Heart right ventricle (tissue), 16 donors: ENCODE data around the gene CEP72. TPM values are rescaled to one million over a fixed set of nuclear protein-coding genes. Genes with fewer than 3 reads are reported as not detected.
"Not testable (repeated sequence)": the region's sequence is repeated elsewhere in the genome, so short reads cannot be mapped to it uniquely, and the experiment has no call there.

ENCODE experiments used
- ATAC-seq, 8 donors: fragments of 200-7000 bp; cut with Tn5 transposase; one replicate each; pipeline ENCODE4 v1.9.1; 2020; ENCODE audit warnings: mild to moderate bottlenecking in 8 of 8, moderate library complexity in 8 of 8, moderate number of reproducible peaks in 1 of 8
- DNase-seq, 2 donors: peaks; one replicate each; pipeline ENCODE4 v3.0.0-alpha.2; 2020
- H3K27ac ChIP-seq, 10 donors: fragments of 200-600 bp; sonication (generic) in 2 of 10; one replicate each; pipeline versions ENCODE4 v1.5.0 to v1.8.0; 2020 to 2022; ENCODE audit warnings: mild to moderate bottlenecking in 3 of 10
- H3K27me3 ChIP-seq, 7 donors: fragments of 200-600 bp; one replicate each; pipeline ENCODE4 v1.8.0; 2021 to 2022; ENCODE audit warnings: mild to moderate bottlenecking in 2 of 7
- H3K36me3 ChIP-seq, 9 donors: fragments of 200-600 bp; sonication (generic) in 1 of 9; one replicate each; pipeline versions ENCODE4 v1.5.0 to v1.8.0; 2020 to 2022; ENCODE audit warnings: mild to moderate bottlenecking in 2 of 9
- H3K4me1 ChIP-seq, 9 donors: fragments of 200-600 bp; sonication (generic) in 1 of 9; one replicate each; pipeline versions ENCODE4 v1.5.0 to v1.8.0; 2020 to 2022; ENCODE audit warnings: mild to moderate bottlenecking in 4 of 9
- H3K4me3 ChIP-seq, 10 donors: fragments of 200-600 bp; sonication (generic) in 2 of 10; one replicate each; pipeline versions ENCODE4 v1.5.0 to v1.8.0; 2020 to 2022; ENCODE audit warnings: mild to moderate bottlenecking in 7 of 10, moderate library complexity in 2 of 10
- H3K9me3 ChIP-seq, 11 donors: fragments of 200-600 bp in 10 of 11; sonication (generic) in 2 of 11; one replicate each; pipeline versions ENCODE4 v1.5.0 to v1.8.0; 2013 to 2022; ENCODE audit warnings: mild to moderate bottlenecking in 2 of 11, control low read depth in 1 of 11, moderate library complexity in 1 of 11
- WGBS, 2 donors: extraction: QIAGEN DNeasy Blood & Tissue Kit; methylation state at CpG; one replicate each; pipeline ENCODE4 v1.1.7; 2013; ENCODE audit warnings: inconsistent platforms in 1 of 2; 5-methylcytosine and 5-hydroxymethylcytosine counted together
- intact Hi-C, 10 donors: fragments of 100-400 bp; cut with DNase I; formaldehyde crosslinking; loops; one replicate each; pipeline versions ENCODE4 v1.11.1 to v1.14.2; 2022
- polyA plus RNA-seq, 2 donors: library from polyadenylated mRNA; stranded (reverse); fragments of 200-250 nt; gene quantifications; one replicate each; pipeline ENCODE4 v1.2.3, GENCODE V29; 2013
- total RNA-seq, 10 donors: library from RNA; stranded (reverse); fragmentation: NEBNext Ultra II Directional in 3 of 10; extraction: Animal tissue kit (Norgen Biotek cat#: 25700) in 3 of 10; gene quantifications; one replicate each; pipeline versions ENCODE4 v1.2.1 to v1.2.4, GENCODE V29; 2021 to 2023
- TF ChIP-seq, protein P1 (sequence below), 9 donors: fragments of 200-600 bp; sonication (generic) in 2 of 9; IDR thresholded peaks; one replicate each; pipeline versions ENCODE4 v1.5.0 to v1.8.0; 2021 to 2022; ENCODE audit warnings: antibody characterized with exemption in 9 of 9, mild to moderate bottlenecking in 5 of 9, moderate library complexity in 1 of 9
- donor health status: Arrhythmogenic right ventricular cardiomyopathy.
- donor health status: ischemic (EF 13 %, LVEDD 7.1; RV severe dilation, severe dysfunction).
- donor health status: healthy with polysubstance abuse.
- donor health status: DM: no; HTN: yes; CAD: no.
- donor health status: DM: no; HTN: no; CAD: no.
- donor health status: ischemic (EF 25% LVEDD 6.9; RV normal size, moderate dysfunction).
- donor health status: ischemic (EF 25% LVEDD 5.7; RV mildly dilated, moderate dysfunction).
- donor health status: healthy.
- donor health status: DM: yes; HTN: yes; CAD: no.
- donor health status: Ischemic cardiomyopathy.
- donor health status: ischemic (EF 35%, LVEDD 5.7; RV mildly dilated, moderate dysfunction).
- donor health status: nonischemic (EF 11% LVEDD 7.7; RV severe dilation, severe dysfunction).
- donor health status: DM: yes; HTN: yes; CAD: no.
- donor health status: PGD.
- donor health status: ischemic (EF 29% LVEDD 5.4; RV normal size, mild dysfunction).
- donor health status: nonischemic (EF 23%, LVEDD 6.1; RV moderate dilation, normal function).

CEP72 gene
- total and polyA plus RNA-seq, 12 donors = 0.66 to 2.4 (median 1.4) TPM

DNA sequence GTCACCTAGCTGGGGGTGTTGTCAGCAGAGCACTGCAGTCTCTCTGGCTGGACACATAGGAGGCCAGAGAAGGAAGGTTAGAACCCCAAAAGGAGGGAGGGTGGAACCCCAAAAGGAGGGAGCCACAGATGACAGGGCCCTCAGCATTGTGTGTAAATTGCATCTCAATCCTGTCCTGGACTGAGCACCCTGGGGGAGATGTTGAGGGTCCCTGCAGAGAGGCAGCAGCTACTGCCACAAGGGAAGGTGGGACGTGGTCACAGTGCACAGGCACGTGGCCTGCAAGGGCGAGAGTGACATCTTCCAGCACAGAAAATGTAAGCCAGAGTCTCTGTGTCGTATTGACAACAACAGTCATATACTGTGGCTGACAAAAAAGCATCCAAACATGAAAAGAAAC lies 36.5 kb upstream of the CEP72 start:
- Histone ChIP-seq H3K9me3 (peaks cover 0 to 42% (median 20%) of the 10 kb centered on the region in 11 donors), H3K4me1 (no peaks in the 10 kb centered on the region), H3K27ac (no peak overlapping the region), H3K36me3 (no peaks in the 10 kb centered on the region), H3K27me3 (peaks cover 0 to 68% (median 44%) of the 10 kb centered on the region in 7 donors), H3K4me3 (no peak overlapping the region)
- DNase-seq (no peak), ATAC-seq (no peak)
- TF ChIP-seq, protein P1, sequence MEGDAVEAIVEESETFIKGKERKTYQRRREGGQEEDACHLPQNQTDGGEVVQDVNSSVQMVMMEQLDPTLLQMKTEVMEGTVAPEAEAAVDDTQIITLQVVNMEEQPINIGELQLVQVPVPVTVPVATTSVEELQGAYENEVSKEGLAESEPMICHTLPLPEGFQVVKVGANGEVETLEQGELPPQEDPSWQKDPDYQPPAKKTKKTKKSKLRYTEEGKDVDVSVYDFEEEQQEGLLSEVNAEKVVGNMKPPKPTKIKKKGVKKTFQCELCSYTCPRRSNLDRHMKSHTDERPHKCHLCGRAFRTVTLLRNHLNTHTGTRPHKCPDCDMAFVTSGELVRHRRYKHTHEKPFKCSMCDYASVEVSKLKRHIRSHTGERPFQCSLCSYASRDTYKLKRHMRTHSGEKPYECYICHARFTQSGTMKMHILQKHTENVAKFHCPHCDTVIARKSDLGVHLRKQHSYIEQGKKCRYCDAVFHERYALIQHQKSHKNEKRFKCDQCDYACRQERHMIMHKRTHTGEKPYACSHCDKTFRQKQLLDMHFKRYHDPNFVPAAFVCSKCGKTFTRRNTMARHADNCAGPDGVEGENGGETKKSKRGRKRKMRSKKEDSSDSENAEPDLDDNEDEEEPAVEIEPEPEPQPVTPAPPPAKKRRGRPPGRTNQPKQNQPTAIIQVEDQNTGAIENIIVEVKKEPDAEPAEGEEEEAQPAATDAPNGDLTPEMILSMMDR (IDR thresholded peaks at IDR 0.05) = no peak
- 62 to 65% methylated on average over 4 of the region's 4 CpGs for WGBS, 2 donors
- intact Hi-C loops = no loop called here

DNA sequence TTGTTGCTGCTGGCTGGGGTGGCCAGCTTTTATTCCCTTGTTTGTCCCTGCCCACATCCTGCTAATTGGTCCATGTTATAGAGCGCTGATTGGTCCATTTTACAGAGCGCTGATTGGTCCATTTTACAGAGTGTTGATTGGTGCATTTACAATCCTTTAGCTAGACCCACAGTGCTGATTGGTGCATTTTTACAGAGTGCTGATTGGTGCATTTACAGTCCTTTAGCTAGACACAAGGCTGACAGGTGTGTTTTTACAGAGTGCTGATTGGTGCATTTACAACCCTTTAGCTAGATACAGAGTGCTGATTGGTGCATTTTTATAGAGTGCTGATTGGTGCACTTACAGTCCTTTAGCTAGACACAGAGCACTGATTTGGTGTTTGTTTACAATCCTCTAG lies 34.9 kb upstream of the CEP72 start:
- DNase-seq, H3K36me3 ChIP-seq, H3K4me1 ChIP-seq, ATAC-seq, H3K27ac ChIP-seq, H3K4me3 ChIP-seq, intact Hi-C loops: not testable (repeated sequence)
- Histone ChIP-seq H3K9me3 (peaks cover 0 to 42% (median 20%) of the 10 kb centered on the region in 11 donors), H3K27me3 (peaks cover 0 to 65% (median 49%) of the 10 kb centered on the region in 7 donors)
- 96% methylated on average over 2 of the region's 2 CpGs for WGBS, 2 donors

DNA sequence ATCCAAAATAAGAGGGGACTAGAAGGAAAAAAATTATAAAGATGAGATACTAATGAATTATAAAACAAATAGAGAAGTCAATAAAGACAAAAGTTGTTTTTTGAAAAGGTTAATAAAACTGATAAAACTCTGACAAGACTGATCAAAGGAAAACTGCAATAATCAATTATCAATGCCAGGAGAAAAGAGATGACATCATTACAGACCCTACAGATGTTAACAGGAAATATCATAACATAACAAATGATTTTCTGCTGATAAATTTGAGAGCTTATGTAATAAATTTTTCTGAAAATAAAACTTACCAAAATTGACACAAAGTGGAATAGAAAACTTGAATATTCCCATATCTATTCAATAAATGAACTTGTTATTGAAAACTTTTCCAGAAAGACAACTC lies 34.3 kb upstream of the CEP72 start:
- TF ChIP-seq, protein P1 (IDR thresholded peaks at IDR 0.05) = no peak
- no peaks in the 10 kb centered on the region for H3K36me3 ChIP-seq
- H3K27me3 ChIP-seq = peaks cover 0 to 63% (median 53%) of the 10 kb centered on the region in 7 donors
- H3K4me3 ChIP-seq = no peak overlapping the region
- no peaks in the 10 kb centered on the region for H3K4me1 ChIP-seq
- peaks cover 0 to 42% (median 20%) of the 10 kb centered on the region in 11 donors for H3K9me3 ChIP-seq
- DNase-seq = no peak
- intact Hi-C loops = no loop called here
- H3K27ac ChIP-seq = no peak overlapping the region
- no peak for ATAC-seq

DNA sequence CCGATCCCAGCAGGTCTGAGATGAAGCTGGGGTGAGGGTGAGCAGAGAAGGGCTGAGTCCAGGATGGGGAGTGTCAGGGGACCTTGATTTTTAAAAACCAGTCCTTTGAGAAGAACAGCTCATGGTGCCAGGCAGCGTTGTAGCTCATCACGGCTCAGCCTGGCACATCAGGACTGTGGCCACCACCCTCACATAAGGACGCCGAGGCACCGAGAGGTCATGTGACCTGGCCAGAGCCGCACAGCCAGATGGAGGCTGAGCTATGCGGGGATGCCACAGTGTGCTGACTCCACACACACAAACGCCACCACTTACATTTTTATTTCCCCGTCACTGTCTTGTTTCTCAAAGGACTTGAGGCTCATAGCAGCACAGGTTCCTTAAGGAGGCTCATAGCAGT lies 32.9 kb upstream of the CEP72 start:
- Histone ChIP-seq H3K36me3 (no peaks in the 10 kb centered on the region), H3K4me3 (no peak overlapping the region), H3K27me3 (peaks cover 0 to 62% (median 49%) of the 10 kb centered on the region in 7 donors), H3K27ac (no peak overlapping the region), H3K9me3 (peaks cover 0 to 42% (median 20%) of the 10 kb centered on the region in 11 donors), H3K4me1 (no peaks in the 10 kb centered on the region)
- no peak for DNase-seq
- TF ChIP-seq, protein P1 (IDR thresholded peaks at IDR 0.05) = no peak
- intact Hi-C loops = no loop called here
- no peak for ATAC-seq
- WGBS, 2 donors = 72 to 75% methylated on average over 10 of the region's 10 CpGs

DNA sequence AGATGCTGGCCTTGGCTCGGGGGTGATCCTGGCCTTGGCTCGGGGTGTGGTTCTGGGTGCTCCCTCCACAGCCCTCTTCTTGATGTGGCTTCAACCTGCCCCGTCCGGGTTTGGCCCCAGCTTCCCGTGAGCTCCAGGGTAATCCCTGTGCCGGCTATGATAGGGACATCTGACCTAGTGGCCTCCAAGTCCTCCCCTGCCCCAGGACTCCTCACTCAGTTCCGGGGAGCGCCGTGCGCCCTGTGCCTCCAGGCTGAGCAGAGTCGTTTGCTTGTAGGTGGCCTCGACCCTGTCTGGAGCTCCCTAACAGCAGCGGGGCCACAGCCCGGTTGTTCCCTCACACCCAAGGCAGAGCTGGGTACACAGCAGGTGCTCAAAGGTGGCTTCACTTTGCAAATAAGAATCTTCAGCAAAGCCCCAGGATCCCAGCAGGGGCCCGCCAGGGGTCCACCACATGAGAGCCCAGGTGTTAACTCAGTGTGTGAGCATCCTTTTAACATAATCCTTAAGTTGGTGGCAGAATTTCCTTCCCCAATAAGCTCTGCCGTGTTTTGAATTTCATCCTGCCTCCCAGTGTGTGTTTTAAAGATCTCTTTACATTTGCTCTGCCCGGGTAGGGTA lies 32.3 kb upstream of the CEP72 start:
- intact Hi-C loops = no loop called here
- Histone ChIP-seq H3K9me3 (peaks cover 0 to 39% (median 20%) of the 10 kb centered on the region in 11 donors), H3K36me3 (no peaks in the 10 kb centered on the region), H3K4me1 (no peaks in the 10 kb centered on the region), H3K4me3 (no peak overlapping the region), H3K27me3 (peaks cover 0 to 61% (median 47%) of the 10 kb centered on the region in 7 donors), H3K27ac (no peak overlapping the region)
- TF ChIP-seq, protein P1 (IDR thresholded peaks at IDR 0.05) = no peak
- DNase-seq (no peak), ATAC-seq (peak in 1 of 8 donors; percentile 44)
- WGBS, 2 donors = 39 to 45% methylated on average over 17 of the region's 17 CpGs
